Neural crest cell (in vitro differentiated cells): ENCODE measurements around the gene SCN10A. TPM values are rescaled to one million over a fixed set of nuclear protein-coding genes. Genes with fewer than 3 reads are reported as not detected.

Source experiments
- DNase-seq: peaks from one replicate; pipeline ENCODE4 v3.0.0; 2021; ENCODE audit warnings: low read depth, mixed read lengths, low spot score
- H3K27ac Mint-ChIP-seq: one replicate; pipeline ENCODE4 v1.8.0; 2021; ENCODE audit warnings: mild to moderate bottlenecking, mixed read lengths; ENCODE audit not compliant: unreplicated experiment
- H3K27me3 Mint-ChIP-seq: 2 replicates; pipeline ENCODE4 v1.8.0; 2021; ENCODE audit warnings: low read depth, mild to moderate bottlenecking, mixed read lengths
- H3K36me3 Mint-ChIP-seq: 2 replicates; pipeline ENCODE4 v1.8.0; 2021; ENCODE audit warnings: low read depth, mild to moderate bottlenecking, mixed read lengths
- H3K4me1 Mint-ChIP-seq: 2 replicates; pipeline ENCODE4 v1.8.0; 2021; ENCODE audit warnings: mixed read lengths
- H3K4me3 Mint-ChIP-seq: one replicate; pipeline ENCODE4 v1.8.0; 2021; ENCODE audit warnings: mild to moderate bottlenecking, mixed read lengths
- H3K9me3 Mint-ChIP-seq: 2 replicates; pipeline ENCODE4 v1.8.0; 2021; ENCODE audit warnings: mixed read lengths
- CTCF ChIP-seq: fragments of 200-600 bp; sonication (generic); conservative IDR thresholded peaks from 2 replicates; pipeline ENCODE4 v1.5.0; 2021; ENCODE audit warnings: antibody characterized with exemption, mild to moderate bottlenecking
- total RNA-seq: library from RNA; stranded (reverse); gene quantifications from 2 replicates; pipeline ENCODE4 v1.2.1, GENCODE V29; 2021

SCN10A gene
- total RNA-seq, 1 donor from 2014 or later = not detected

DNA sequence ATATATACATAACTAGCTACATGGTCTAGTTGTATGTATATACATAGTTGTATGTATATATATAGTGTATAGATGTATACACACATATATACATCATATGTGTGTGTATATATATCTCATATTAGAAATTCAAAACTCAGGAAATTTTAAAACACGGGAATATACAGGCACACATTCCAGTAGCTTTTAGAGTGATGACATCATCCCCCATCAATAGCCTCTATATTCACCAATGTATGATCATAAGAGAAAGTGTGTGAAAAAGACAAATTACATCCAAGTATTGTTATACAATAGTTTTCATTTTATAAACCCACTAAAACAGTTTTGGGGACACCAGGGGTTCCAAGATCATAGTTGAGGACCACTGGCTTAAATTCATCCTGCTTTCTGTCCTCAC is 23.0 kb downstream of the SCN10A start:
- Mint-ChIP-seq H3K4me1 (no peaks in the 10 kb centered on the region), H3K27ac (no peak overlapping the region), H3K27me3 (peaks cover 36% of the 10 kb centered on the region), H3K4me3 (no peak overlapping the region), H3K9me3 (no peaks in the 10 kb centered on the region), H3K36me3 (no peaks in the 10 kb centered on the region)
- no peak for DNase-seq
- no peak for TF ChIP-seq CTCF

- H3K4me1 Mint-ChIP-seq = no peaks in the 10 kb centered on the region
- DNase-seq = no peak
Observed at GRCh38 chr3:38782148-38782547, 33.9 kb downstream of the SCN10A start.

DNA sequence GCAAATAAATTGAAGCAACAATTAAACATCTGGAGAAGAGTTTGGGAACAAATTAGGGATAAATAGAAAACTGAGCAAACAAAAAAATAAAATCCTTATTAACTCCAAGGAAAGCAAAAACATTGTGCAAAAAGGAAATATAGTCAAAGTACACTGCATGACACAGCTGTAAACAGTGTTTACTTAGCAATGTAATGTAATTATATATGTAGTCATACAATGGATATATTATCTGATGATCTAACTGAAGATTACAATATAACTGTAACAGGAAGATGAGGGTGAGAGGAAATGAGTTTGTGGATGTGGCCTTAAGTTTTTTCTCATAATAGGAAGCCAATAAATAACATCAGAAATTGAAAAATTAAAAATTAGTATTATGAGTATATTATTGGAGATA is 42.5 kb downstream of the SCN10A start:
- no peaks in the 10 kb centered on the region for H3K36me3 Mint-ChIP-seq
- no peak for TF ChIP-seq CTCF
- H3K9me3 Mint-ChIP-seq = peaks cover 9% of the 10 kb centered on the region
- no peak for DNase-seq
- H3K27ac Mint-ChIP-seq = no peak overlapping the region
- H3K27me3 Mint-ChIP-seq = peaks cover 52% of the 10 kb centered on the region
- H3K4me3 Mint-ChIP-seq = no peak overlapping the region
- H3K4me1 Mint-ChIP-seq = no peaks in the 10 kb centered on the region

More at GRCh38 chr3:38782148-38782547, 33.9 kb downstream of the SCN10A start:
- Mint-ChIP-seq H3K27ac (no peak overlapping the region), H3K4me3 (no peak overlapping the region), H3K9me3 (peaks cover 2% of the 10 kb centered on the region), H3K36me3 (no peaks in the 10 kb centered on the region), H3K27me3 (peaks cover 50% of the 10 kb centered on the region)
- no peak for TF ChIP-seq CTCF

GRCh38 chr3:38763569-38763968 is 52.4 kb downstream of the SCN10A start:
- Mint-ChIP-seq H3K27me3 (peaks cover 52% of the 10 kb centered on the region), H3K4me3 (no peak overlapping the region), H3K4me1 (no peaks in the 10 kb centered on the region), H3K36me3 (no peaks in the 10 kb centered on the region), H3K9me3 (peaks cover 6% of the 10 kb centered on the region), H3K27ac (no peak overlapping the region)
- no peak for TF ChIP-seq CTCF
- DNase-seq = no peak

DNA sequence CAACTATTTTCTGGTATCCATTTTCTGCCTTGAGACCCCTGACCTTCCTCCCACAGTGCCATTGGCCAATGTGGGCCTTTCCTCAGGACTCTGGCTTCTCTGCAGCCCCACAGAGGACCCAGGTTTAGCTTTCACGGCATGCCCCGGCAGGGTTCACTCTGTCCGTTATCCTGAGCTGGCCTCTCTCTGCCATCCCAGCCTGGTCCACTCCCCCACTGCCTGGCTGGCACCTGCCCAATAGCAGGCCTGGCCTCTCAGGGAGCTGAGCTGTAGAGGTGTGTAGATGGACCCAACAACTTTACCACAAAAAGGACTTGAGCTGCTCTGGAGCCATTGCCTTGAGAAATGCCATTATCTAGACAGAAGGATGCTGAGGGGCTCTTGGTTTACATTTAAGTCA is 57.5 kb downstream of the SCN10A start:
- no peaks in the 10 kb centered on the region for H3K9me3 Mint-ChIP-seq
- DNase-seq = no peak
- no peaks in the 10 kb centered on the region for H3K36me3 Mint-ChIP-seq
- no peak for TF ChIP-seq CTCF
- no peak overlapping the region for H3K4me3 Mint-ChIP-seq
- H3K27ac Mint-ChIP-seq = no peak overlapping the region
- no peaks in the 10 kb centered on the region for H3K4me1 Mint-ChIP-seq
- peaks cover 51% of the 10 kb centered on the region for H3K27me3 Mint-ChIP-seq

GRCh38 chr3:38757721-38758120 is 58.3 kb downstream of the SCN10A start:
- H3K27me3 Mint-ChIP-seq = peaks cover 59% of the 10 kb centered on the region
- no peak for DNase-seq
- H3K4me1 Mint-ChIP-seq = no peaks in the 10 kb centered on the region
- H3K36me3 Mint-ChIP-seq = no peaks in the 10 kb centered on the region
- H3K4me3 Mint-ChIP-seq = no peak overlapping the region
- TF ChIP-seq CTCF = no peak
- no peak overlapping the region for H3K27ac Mint-ChIP-seq
- no peaks in the 10 kb centered on the region for H3K9me3 Mint-ChIP-seq
